Liver (tissue), 9 donors: ENCODE data around the gene CSHL1. TPM values are rescaled to one million over a fixed set of nuclear protein-coding genes. Genes with fewer than 3 reads are reported as not detected.

Experiments
- DNase-seq: peaks from one replicate; pipeline ENCODE4 v3.0.0-alpha.2; 2017; ENCODE audit warnings: low spot score
- H3K27ac ChIP-seq, 2 donors: one replicate each; pipeline ENCODE4 v1.7.0; 2013; ENCODE audit warnings: inconsistent platforms in 2 of 2, low read length in 2 of 2, control low read depth in 1 of 2, low read depth in 1 of 2, mild to moderate bottlenecking in 1 of 2
- H3K27me3 ChIP-seq, 4 donors: one replicate each; pipeline versions ENCODE4 v1.6.1 to v1.7.0; 2013; ENCODE audit warnings: low read length in 3 of 4, inconsistent platforms in 1 of 4, mild to moderate bottlenecking in 1 of 4, moderate library complexity in 1 of 4; ENCODE audit not compliant: control insufficient read depth in 4 of 4, insufficient read depth in 4 of 4
- H3K36me3 ChIP-seq, 4 donors: one replicate each; pipeline versions ENCODE4 v1.6.1 to v1.7.0; 2013; ENCODE audit warnings: low read length in 3 of 4, mild to moderate bottlenecking in 3 of 4, low read depth in 1 of 4, moderate library complexity in 1 of 4; ENCODE audit not compliant: control insufficient read depth in 4 of 4, insufficient read depth in 3 of 4
- H3K4me1 ChIP-seq, 4 donors: one replicate each; pipeline versions ENCODE4 v1.6.1 to v1.7.0; 2013; ENCODE audit warnings: low read length in 3 of 4, mild to moderate bottlenecking in 3 of 4, moderate library complexity in 1 of 4; ENCODE audit not compliant: control insufficient read depth in 4 of 4, insufficient read depth in 4 of 4
- H3K4me3 ChIP-seq, 3 donors: one replicate each; pipeline versions ENCODE4 v1.6.1 to v1.7.0; 2013; ENCODE audit warnings: low read length in 3 of 3, control low read depth in 1 of 3, low read depth in 1 of 3, mild to moderate bottlenecking in 1 of 3
- H3K9ac ChIP-seq, 2 donors: one replicate each; pipeline ENCODE4 v1.7.0; 2013; ENCODE audit warnings: low read length in 2 of 2, mild to moderate bottlenecking in 2 of 2, moderate library complexity in 2 of 2, control low read depth in 1 of 2, low read depth in 1 of 2
- H3K9me3 ChIP-seq, 4 donors: one replicate each; pipeline versions ENCODE4 v1.6.1 to v1.7.0; 2013; ENCODE audit warnings: low read length in 3 of 4; ENCODE audit not compliant: control insufficient read depth in 4 of 4
- ATF3 ChIP-seq: IDR thresholded peaks from 2 replicates; pipeline ENCODE4 v1.6.1; 2016; ENCODE audit warnings: antibody characterized with exemption
- CTCF ChIP-seq: fragments of 150-350 bp; IDR thresholded peaks from 2 replicates; pipeline ENCODE4 v1.5.1; 2017; ENCODE audit warnings: improper control_type of control experiment, low read depth, low read length; ENCODE audit not compliant: missing input control
- FOXA1 ChIP-seq: IDR thresholded peaks from 2 replicates; pipeline ENCODE4 v1.6.1; 2016; ENCODE audit warnings: antibody characterized with exemption
- FOXA2 ChIP-seq: IDR thresholded peaks from 2 replicates; pipeline ENCODE4 v1.6.1; 2016; ENCODE audit warnings: antibody characterized with exemption
- GABPA ChIP-seq, 2 donors: IDR thresholded peaks in 1 of 2; conservative IDR thresholded peaks in 1 of 2; 2 replicates each; pipeline ENCODE4 v1.6.1; 2016; ENCODE audit warnings: antibody characterized with exemption in 2 of 2, mild to moderate bottlenecking in 1 of 2, moderate library complexity in 1 of 2
- HNF4G ChIP-seq: IDR thresholded peaks from 2 replicates; pipeline ENCODE4 v1.6.1; 2016; ENCODE audit warnings: antibody characterized with exemption
- JUND ChIP-seq, 2 donors: IDR thresholded peaks; 2 replicates each; pipeline ENCODE4 v1.6.1; 2016; ENCODE audit warnings: antibody characterized with exemption in 2 of 2
- RXRA ChIP-seq, 2 donors: IDR thresholded peaks; 2 replicates each; pipeline ENCODE4 v1.6.1; 2017 to 2018; ENCODE audit warnings: antibody characterized with exemption in 2 of 2, mild to moderate bottlenecking in 1 of 2
- SP1 ChIP-seq: IDR thresholded peaks from 2 replicates; pipeline ENCODE4 v1.6.1; 2018; ENCODE audit warnings: antibody characterized with exemption, mild to moderate bottlenecking
- TAF1 ChIP-seq: conservative IDR thresholded peaks from 2 replicates; pipeline ENCODE4 v1.6.1; 2016; ENCODE audit warnings: antibody characterized with exemption, mild to moderate bottlenecking
- ZBTB33 ChIP-seq: IDR thresholded peaks from 2 replicates; pipeline ENCODE4 v1.6.1; 2016; ENCODE audit warnings: antibody characterized with exemption
- WGBS: extraction: QIAGEN DNeasy Blood & Tissue Kit; methylation state at CpG from one replicate; pipeline ENCODE4 v1.1.7; 2013; 5-methylcytosine and 5-hydroxymethylcytosine counted together
- polyA plus RNA-seq, 2 donors: library from polyadenylated mRNA; stranded (reverse) in 1 of 2; unstranded in 1 of 2; fragments of 200-250 nt in 1 of 2; fragments of >200 nt in 1 of 2; fragmentation: Nextera tagmentation in 1 of 2; extraction: Ambion mirVana in 1 of 2; gene quantifications; one replicate each; pipeline versions ENCODE4 v1.2.1 to v1.2.3, GENCODE V29; 2013 to 2015
- total RNA-seq, 2 donors: library from RNA; depleted of rRNA; stranded (reverse); fragments of >200 nt; gene quantifications; one replicate each; pipeline ENCODE4 v1.2.3, GENCODE V29; 2014
- donor health status: healthy.
- donor health status: healthy.
- donor health status: healthy.
- donor health status: healthy.
- donor health status: healthy.

The CSHL1 gene
- total and polyA plus RNA-seq, 4 donors = not detected

DNA sequence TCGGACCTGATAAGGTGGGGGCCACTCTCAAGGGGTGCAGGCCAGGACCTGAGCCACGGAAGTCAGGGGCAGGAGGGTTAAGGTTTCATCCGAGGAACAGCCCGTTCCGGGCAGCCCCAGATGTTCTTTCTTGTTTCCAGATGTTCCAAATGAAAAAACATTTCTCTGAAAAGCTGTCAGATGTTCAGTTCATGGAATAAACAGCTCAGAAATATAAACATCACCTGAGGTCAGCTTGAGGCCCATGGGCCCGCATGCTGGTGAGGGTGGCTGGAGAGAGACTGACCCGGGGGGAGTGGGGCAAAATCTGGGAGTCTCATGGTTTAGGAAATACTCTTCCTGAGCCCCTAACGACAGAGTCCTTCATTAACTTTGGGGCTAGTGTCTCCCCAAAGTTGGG, 22.5 kb upstream of the CSHL1 start:
- WGBS = 93% methylated on average over 8 of the region's 8 CpGs
- Histone ChIP-seq H3K4me1 (peaks cover 0 to 8% (median 2%) of the 10 kb centered on the region in 4 donors), H3K9ac (no peak overlapping the region), H3K9me3 (no peaks in the 10 kb centered on the region), H3K27me3 (no peaks in the 10 kb centered on the region), H3K27ac (no peak overlapping the region), H3K4me3 (no peak overlapping the region), H3K36me3 (no peaks in the 10 kb centered on the region)
- DNase-seq = no peak
- TF ChIP-seq CTCF (no peak), GABPA (IDR thresholded peaks at IDR 0.05 in 1 of 2, conservative IDR thresholded peaks at IDR 0.05 in 1 of 2) (no peak), TAF1 (no peak), RXRA (IDR thresholded peaks at IDR 0.05) (no peak), HNF4G (no peak), ATF3 (no peak), ZBTB33 (no peak), FOXA1 (no peak), FOXA2 (no peak)

DNA sequence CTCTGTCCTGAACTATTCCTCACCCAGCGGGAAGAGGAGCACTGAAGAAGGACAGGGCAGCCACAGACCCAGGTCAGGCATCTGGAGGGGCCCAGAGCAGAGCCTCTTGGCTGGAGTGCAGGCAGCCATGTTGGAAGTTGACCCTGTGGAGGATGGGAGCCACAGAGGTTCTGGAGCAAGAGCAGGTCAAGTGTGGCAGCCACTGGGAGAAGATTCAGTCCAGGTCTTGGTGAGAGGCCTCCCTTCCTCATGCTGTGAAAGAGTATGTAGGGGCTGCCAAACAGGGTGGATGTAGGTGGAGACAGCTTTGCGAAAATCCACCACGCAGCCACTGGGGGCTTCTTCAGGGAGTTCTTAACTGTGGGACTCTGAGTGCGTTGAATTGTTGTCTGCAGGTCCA, 21.7 kb upstream of the CSHL1 start:
- Histone ChIP-seq H3K9me3 (no peaks in the 10 kb centered on the region), H3K27me3 (no peaks in the 10 kb centered on the region), H3K9ac (no peak overlapping the region), H3K4me1 (peaks cover 0 to 8% (median 2%) of the 10 kb centered on the region in 4 donors), H3K36me3 (no peaks in the 10 kb centered on the region), H3K27ac (no peak overlapping the region), H3K4me3 (no peak overlapping the region)
- TF ChIP-seq GABPA (IDR thresholded peaks at IDR 0.05 in 1 of 2, conservative IDR thresholded peaks at IDR 0.05 in 1 of 2) (no peak), JUND (IDR thresholded peaks at IDR 0.05) (no peak)
- no peak for DNase-seq
- WGBS = 94% methylated on average over 4 of the region's 4 CpGs

DNA sequence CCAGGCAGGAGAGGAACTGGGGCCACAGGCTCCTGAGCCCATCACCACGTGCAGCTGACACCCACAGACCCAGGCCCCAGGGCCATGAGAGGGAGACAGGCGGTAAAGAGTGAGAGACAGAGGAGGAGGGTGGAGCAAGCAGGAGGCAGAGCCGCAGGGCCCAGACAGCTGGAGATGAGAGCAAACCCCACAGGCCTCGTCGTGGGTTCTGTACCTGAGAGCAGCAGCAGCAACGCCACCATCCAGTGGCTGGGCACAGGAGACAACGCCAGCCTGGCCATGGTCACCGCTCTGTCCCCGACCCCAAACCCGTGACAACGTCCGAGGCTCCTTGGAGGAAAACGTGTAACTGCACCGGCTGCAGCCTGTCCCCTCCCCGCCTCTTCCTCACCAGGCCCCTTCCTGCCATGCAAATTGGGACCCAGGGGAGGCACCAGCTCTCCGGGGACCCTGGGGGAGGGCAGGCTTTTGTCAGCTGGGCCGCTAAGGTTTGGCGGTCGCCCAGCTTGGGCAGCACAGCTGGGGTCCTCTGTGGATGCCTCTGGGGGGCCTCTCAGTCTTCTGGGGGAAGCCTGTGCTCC, 21.0 kb upstream of the CSHL1 start, which contains the start of gene CD79B:
Gene CD79B, minus strand, starts transcription at position 351 of the 581 bp plus-strand sequence. Its CDS starts 70 bp downstream, at position 281.
- Histone ChIP-seq H3K36me3 (no peaks in the 10 kb centered on the region), H3K4me3 (no peak within 1 kb of the TSS), H3K27me3 (no peaks in the 10 kb centered on the region), H3K27ac (peak within 1 kb of the TSS; percentile 33 to 57), H3K9me3 (no peaks in the 10 kb centered on the region), H3K9ac (no peak within 1 kb of the TSS), H3K4me1 (peaks cover 0 to 8% (median 2%) of the 10 kb centered on the region in 4 donors)
- TF ChIP-seq GABPA (IDR thresholded peaks at IDR 0.05 in 1 of 2, conservative IDR thresholded peaks at IDR 0.05 in 1 of 2) (no peak), JUND (IDR thresholded peaks at IDR 0.05) (no peak), SP1 (no peak)
- DNase-seq = no peak
- WGBS = 74% methylated on average over 19 of the region's 19 CpGs
